Measurements from ENCODE around the gene SLC2A13.
"Not testable (repeated sequence)": the region's sequence is repeated elsewhere in the genome, so short reads cannot be mapped to it uniquely, and the experiment has no call there.

Gene SLC2A13

GRCh38 chr12:40034712-40035111, 71.2 kb downstream of the SLC2A13 start:
- DNase-seq (ENCODE audit: low spot score), result no peak

- DNase-seq (ENCODE audit: low spot score), result no peak
Measured at GRCh38 chr12:40034156-40034555, 71.7 kb downstream of the SLC2A13 start.

- DNase-seq (ENCODE audit: low spot score), result no peak
Measured at GRCh38 chr12:40033242-40033630, 72.6 kb downstream of the SLC2A13 start.

GRCh38 chr12:40032433-40033241, 73.2 kb downstream of the SLC2A13 start:
- DNase-seq (ENCODE audit: low spot score), result no peak

DNA sequence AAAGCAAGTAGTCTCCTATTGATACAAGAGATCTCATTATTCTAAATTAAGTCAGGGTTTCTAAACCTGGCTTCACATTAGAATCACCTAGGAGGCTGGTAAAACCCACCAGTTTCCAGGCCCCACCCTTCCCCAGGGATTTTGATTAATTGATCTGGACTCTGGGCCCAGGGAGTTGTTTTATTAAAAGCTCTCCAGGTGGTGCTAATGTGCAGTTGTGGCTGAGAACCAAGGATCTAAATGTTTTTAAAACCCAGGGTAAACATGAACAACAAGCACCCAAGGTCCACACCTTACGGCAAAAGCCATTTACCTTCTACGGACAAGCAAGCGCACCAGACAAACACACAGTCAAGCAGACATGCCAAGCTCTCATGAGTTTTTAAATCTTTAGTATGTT, 73.9 kb downstream of the SLC2A13 start:
- no peak for DNase-seq (ENCODE audit: low spot score)

- not testable (repeated sequence) for DNase-seq (ENCODE audit: low spot score)
Measured at GRCh38 chr12:40030970-40031369, 74.9 kb downstream of the SLC2A13 start.

DNA sequence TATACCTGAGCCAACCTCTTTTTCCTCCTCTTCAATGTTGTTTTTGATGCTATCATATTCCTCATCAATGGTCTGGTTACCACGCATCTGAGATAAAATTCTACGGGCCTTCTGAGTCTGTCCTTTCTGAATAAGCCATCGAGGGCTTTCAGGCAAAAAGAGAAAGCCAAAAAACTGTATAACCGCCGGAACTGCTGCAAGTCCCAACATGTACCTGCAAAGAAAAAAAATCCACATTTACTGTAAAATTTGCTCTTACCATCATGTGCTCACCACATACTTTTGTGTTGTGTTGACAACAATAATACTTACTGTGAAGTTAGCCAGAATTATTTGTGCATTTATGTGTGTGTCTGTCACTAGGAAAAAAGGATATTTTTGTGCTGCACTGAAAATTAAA, 77.6 kb downstream of the SLC2A13 start:
- no peak for DNase-seq (ENCODE audit: low spot score)

- no peak for DNase-seq (ENCODE audit: low spot score)
Measured at GRCh38 chr12:40022850-40023249, 83.0 kb downstream of the SLC2A13 start.

GRCh38 chr12:40020261-40020691, 85.6 kb downstream of the SLC2A13 start:
- DNase-seq (ENCODE audit: low spot score), result no peak

GRCh38 chr12:40017488-40017887, 88.4 kb downstream of the SLC2A13 start:
- DNase-seq (ENCODE audit: low spot score), result no peak

DNA sequence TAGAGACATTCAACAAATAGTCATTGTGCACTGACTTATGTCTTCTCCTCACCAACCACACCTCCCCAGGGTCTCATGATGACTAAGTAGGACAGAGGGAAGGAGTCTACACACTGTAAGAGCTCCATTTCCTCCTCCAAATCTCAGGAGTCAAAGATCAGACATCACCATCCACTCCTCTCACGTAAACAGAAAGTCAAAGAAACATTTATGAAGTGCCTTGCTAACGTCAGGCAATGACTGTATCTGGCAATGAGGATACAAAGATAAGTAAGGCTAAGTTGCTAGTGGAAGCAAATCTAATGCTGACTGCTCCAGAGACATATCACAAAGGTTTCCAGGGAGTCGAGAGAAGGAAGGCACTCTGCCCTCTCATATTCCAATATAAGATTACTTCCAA, 88.9 kb downstream of the SLC2A13 start:
- peak; percentile 24 for DNase-seq (ENCODE audit: low spot score)

DNA sequence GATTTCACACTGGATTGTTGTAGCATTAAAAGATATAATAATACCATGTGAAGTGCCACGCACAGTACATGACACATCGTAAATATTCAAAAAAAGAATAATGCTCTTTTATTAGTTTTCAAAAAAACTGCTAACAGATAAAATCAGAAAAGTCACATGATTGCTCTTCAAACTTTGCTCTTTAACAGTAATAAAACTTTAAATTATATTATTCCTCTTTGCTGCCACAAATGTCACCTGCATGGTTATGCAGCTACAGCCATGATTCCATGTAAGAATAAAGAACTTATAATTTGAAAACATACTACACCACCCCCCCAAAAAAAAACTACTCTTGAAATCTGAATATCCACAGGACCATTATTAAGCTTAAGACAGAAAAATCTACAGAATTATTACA, 90.0 kb downstream of the SLC2A13 start:
- DNase-seq (ENCODE audit: low spot score), result no peak

DNA sequence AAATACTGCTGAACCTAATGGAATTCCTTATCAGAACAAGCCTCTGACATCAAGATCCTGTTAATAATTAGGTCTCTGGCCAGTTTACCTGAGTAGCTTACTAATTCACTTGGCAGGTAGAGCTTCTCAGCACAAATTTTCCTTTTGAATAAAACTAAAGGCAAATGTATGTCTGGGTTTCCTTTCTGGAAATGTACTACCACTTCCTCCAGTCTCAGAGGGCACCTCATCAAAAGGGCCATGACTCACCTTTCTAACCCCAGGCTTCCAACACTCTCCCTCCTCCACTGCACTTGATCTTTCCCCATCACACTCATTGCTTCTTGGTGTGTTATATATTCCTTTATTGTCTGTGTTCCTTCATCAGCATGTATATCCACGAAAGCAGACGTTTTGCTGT, 90.5 kb downstream of the SLC2A13 start:
- DNase-seq (ENCODE audit: low spot score), result no peak

- DNase-seq (ENCODE audit: low spot score), result no peak
Measured at GRCh38 chr12:40013847-40014246, 92.0 kb downstream of the SLC2A13 start.

DNA sequence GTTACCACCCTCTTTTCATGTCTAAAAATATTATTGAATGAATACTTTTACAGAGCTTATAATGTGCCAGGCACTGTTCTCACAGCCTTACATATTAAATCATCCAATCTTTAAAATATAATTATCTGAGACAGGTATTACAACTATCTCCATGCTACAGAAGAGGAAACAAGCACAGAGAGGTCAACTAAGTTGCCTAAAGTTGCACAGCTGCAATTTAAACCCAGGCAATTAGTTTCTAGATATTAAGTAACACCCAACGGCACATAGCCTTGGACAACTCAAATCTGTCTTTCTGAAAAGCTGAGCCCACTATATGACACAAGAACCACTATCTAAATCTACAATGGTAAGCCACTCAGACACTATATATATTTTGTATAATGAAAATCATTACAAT, 92.6 kb downstream of the SLC2A13 start:
- DNase-seq (ENCODE audit: low spot score), result no peak

DNA sequence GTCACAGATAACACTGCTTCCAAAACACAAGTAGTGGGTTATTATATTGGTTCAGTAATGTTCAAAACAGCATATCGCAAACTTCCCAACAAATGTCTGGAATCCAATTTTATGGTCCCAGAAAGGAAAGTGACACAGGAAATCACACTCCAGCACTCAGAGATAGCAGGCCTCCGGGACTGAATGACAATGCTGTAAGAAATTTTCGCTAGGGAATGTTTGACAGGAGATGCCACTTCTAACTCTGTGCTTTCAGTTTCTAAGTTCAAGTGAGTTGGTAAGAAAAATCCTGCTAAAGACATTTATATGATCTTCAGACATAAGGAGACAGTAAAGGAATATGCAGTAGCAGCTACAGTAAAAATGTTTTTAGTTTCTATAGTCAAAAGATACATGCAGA, 93.2 kb downstream of the SLC2A13 start:
- DNase-seq (ENCODE audit: low spot score), result peak; percentile 5

- DNase-seq (ENCODE audit: low spot score), result no peak
Measured at GRCh38 chr12:40011775-40012129, 94.1 kb downstream of the SLC2A13 start.

GRCh38 chr12:40010899-40011774, 94.7 kb downstream of the SLC2A13 start:
- peak; percentile 50 for DNase-seq (ENCODE audit: low spot score)

DNA sequence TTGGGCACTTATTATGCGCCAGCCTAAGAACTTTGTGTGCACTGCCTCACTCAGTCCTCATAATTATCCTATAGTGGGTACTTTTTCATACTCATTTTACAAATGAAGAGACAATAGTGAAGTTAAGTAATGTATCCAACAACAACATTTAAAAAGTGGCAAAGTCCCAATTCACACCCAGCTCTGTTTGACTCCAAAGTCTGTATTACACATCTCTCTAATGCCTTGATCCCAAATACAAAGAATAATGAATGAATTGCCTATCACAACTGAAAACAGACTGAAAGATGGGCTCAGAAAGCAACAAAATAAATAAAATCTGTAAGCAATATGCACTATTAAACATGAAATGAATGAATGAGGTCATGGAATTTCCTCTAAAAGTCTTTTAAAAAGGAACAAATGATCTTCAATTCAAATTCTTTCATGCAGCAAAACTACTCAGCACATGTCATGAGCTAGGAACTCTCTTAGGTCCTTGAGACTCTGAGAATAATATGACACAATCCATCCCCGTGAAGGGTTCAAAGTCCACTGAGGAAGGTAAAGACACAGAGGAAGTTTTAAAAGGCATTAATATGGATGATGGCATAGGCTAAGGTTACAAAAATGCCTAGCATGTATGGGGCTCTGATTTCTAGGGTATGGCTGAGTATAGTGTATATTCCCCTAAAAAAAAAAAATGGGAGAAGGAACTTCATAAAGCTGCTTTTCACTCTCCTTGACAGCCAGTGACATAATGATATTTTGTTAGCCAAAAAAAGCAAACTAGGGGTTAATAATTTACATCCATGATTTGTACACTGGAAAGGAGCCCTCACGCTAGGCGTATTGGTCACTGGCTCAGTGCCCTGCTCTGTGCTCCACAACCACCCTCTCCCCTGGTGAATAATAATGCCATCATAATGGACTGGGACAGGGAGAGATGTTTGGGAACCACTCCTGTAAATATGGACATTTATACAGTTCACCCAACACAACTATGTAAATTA, 103.4 kb downstream of the SLC2A13 start:
- no peak for DNase-seq (ENCODE audit: low spot score)

DNA sequence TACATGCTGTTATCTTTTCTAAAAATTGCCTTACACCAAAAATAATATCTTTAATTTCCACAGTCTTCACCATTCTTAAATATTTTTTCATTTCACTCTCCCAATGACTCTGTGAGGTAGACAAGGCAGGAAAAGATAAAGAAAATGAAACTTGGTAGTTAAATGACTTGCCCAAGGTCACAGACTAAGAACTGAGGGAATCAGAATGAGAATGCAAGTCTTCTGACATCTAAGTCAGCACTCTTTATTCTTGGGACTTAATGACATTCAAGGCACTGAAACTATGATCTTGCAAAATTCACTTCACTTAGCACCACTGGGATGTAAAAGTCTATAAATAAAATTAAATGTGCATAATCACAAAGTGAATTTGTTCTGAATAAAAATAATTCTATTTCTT, 104.5 kb downstream of the SLC2A13 start:
- DNase-seq (ENCODE audit: low spot score), result no peak

DNA sequence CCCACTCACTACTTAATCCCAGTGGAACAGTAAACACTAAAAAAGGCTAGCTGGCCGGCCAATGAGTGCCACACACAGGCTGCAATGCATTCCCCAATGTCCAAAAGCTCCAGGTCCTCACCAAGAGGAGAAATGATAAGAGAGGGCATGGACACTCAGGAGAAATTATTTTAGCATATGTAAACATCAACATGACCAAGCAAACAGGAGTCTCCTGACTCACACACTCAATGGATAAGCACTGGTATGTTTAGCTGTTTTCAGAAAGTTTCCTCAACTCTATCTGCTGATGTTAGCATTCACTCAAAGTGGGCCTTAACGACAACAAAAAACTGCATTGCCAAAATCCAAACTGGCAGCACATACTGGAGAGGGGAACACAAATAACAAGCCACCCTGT, 105.0 kb downstream of the SLC2A13 start:
- no peak for DNase-seq (ENCODE audit: low spot score)

- DNase-seq (ENCODE audit: low spot score), result no peak
Measured at GRCh38 chr12:39993268-39993667, 112.6 kb downstream of the SLC2A13 start.

Data from hepatic stellate cell (primary cell).